ENCODE measurements around the gene TMEM143. TPM values are rescaled to one million over a fixed set of nuclear protein-coding genes. Genes with fewer than 3 reads are reported as not detected.

TMEM143 gene
- total RNA-seq = 3.8 and 4.6 TPM in 2 replicates

DNA sequence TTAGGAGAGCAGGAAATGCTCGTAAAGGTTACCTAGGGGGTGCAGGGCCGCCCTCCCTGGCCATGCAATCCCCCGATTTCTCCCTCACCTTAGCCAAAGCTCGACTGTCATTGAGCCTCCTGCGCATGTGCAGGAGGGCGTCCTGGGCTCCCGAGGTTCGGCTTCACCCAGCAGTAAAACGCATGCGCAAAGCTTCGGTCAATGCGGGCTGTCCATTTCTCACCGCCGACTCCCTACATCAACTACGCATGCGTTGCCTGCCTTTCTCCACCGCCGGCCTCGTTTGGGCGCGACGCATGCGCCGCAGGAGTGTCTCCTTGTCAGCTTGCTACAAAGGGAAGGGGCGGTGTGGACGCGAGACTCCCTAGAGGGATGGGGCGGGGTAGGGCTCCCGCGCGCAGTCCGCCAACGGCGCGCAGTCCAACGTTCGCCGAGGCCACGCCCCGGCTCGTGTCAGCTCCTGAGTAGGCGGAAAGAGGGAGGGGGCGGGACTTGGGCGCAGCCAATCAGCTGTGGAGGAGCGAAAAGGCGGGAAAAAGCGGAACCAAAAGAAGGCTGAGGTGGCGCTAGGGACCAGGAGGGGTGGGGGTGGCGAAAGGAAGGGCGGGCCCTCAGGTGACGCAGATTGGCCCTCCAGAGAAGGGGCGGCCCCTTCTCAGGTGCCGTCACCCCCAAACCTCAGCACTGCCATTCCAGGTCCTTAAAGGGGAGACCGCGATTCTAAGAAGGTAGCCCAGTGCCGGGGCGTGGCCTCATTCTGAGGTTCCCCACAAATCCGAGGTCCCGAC, at the start of gene TMEM143, which contains the start of gene SYNGR4:
TSS of gene TMEM143 (minus strand) at position 131 of the 788 bp plus-strand sequence. CDS start at position 111, 20 bp downstream.
TSS of gene SYNGR4 (plus strand) at position 558 of the 788 bp plus-strand sequence. CDS start 1,476 bp downstream, outside the sequence.

DNA sequence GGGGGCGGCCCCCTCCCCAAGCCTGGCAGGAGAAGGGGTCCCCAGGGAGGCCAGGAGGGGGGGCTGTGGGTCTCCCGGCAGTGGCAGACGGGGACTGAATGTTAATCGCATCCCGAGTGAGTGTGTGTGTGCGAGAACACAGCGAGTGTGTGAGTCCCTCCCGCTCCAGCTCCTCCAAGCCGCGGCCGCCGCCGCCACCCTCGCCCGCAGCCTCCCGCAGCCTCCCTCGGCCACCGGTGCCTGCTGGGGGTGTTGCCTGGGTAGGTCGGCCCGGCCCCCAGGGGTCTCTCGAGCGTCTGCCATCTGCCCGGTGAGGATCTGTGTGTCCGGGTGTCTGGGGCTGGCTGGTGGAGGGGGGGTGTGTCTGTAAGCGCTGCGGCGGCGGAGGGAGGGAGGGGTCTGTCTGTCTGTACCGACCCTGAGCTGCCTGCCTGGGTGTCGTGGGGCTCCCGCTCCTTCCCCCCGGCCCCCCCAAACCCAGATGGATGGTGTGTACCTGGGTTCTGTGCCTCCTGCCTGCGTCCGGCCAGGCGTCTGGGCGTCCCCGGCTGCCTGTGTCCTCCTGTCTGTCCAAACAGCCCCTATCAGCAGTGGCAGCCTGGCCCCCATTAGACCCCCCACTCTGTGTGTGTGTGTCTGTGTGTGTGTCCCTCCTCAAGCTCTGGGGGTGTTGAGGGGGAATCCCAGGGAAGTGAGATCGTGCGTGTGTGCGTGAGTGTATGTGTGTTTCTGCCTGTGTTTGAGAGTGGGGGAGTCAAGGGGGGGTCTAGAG, 30.0 kb upstream of the TMEM143 start, which contains the start of gene GRIN2D:
TSS of gene GRIN2D (plus strand) at position 110 of the 772 bp plus-strand sequence. CDS start 4,725 bp downstream, outside the sequence.

DNA sequence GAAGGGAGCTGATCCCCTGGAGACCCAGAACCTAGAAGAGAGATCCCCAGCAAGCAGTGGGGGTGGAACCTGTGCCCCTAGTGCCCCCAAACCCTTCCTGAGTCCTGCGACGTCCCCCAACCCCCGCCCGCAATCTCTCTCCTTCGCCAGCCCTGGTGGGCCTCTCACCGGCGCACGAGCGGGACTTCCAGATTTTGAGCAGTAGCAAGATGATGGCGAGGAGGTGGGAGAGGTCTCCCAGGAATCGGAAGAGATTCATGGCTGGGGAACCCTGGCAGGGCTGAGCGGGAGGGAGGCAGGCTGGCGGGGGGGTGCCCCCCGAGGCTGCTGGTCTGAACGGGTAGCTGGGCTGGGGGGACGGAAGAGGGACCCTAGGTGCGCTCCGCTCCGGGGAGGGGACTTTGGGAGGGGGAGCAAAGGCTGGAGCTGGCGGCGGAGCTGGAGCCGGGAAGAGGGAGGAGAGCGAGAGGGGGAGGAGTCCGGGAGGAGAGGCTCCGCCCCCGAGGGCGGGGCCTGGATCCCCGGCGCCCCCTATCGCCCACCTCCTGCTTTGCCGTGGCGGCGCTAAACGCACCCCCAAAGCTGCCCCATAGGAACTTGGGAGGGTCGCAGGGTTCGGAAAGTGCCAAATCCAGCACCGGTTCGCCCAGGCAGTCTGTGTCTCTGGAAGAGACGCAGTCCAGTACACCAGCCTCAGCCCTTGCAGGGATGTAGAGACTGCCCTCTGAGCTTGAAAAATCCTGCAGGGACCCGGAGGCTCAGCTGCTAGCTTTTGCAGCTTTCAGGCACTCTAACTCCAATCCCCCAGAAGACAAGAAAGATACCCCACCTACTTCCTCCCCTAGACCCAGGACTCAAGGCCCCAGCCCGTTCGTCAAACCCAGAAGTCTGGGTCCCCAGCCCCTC, 27.6 kb upstream of the TMEM143 start, which contains the start of gene KDELR1:
TSS of gene KDELR1 (minus strand) at position 452 of the 906 bp plus-strand sequence. CDS start at position 259, 193 bp downstream.

DNA sequence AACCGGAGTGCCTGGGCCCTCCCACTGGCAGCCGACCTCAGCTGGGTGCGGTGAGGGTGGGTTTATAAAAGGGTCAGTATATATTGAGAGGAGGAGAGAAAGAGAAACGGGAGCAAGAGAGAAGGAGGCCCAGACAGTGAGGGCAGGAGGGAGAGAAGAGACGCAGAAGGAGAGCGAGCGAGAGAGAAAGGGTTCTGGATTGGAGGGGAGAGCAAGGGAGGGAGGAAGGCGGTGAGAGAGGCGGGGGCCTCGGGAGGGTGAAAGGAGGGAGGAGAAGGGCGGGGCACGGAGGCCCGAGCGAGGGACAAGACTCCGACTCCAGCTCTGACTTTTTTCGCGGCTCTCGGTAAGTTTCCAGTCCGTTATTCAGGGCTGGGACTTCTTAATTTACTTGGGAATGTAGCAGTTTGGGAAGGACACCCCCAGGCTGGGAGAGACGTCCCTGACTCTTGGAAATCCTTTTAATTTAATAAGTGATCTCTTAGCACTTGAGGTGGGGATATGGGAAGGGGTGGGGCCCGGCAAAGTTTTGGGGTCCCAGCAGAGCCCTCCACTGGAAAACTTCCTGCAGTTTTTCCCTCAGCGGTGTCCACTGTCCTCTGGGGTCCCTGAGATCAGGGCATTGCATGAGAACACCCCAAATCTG, 38.4 kb downstream of the TMEM143 start, which contains the start of gene EMP3:
TSS of gene EMP3 (plus strand) at position 288 of the 646 bp plus-strand sequence. CDS start 1,293 bp downstream, outside the sequence.

Other genes starting within 250 kb of the TMEM143 start
- gene LIG1, start 193.6 kb downstream of the TMEM143 start, total RNA-seq = 40.5 and 55.9 TPM in 2 replicates
- 1.9 and 3.3 TPM in 2 replicates for gene ZSWIM9, start 193.3 kb downstream of the TMEM143 start, total RNA-seq
- 122 and 140 TPM in 2 replicates for gene CARD8, start 108.0 kb downstream of the TMEM143 start, total RNA-seq
- gene ZNF114, start 93.9 kb downstream of the TMEM143 start, total RNA-seq = 1.6 and 2.3 TPM in 2 replicates
- 31.4 and 38.9 TPM in 2 replicates for gene EMP3, start 38.4 kb downstream of the TMEM143 start, total RNA-seq
- gene SYNGR4, start 427 bp upstream of the TMEM143 start, total RNA-seq = not detected in 2 replicates
- gene KDELR1, start 27.6 kb upstream of the TMEM143 start, total RNA-seq = 104 and 127 TPM in 2 replicates
- gene GRIN2D, start 29.7 kb upstream of the TMEM143 start, total RNA-seq = 0.48 and 0.98 TPM in 2 replicates
- 43.8 and 59.7 TPM in 2 replicates for gene GRWD1, start 82.0 kb upstream of the TMEM143 start, total RNA-seq
- gene KCNJ14, start 91.6 kb upstream of the TMEM143 start, total RNA-seq = 0.33 and 0.76 TPM in 2 replicates
- 87.2 and 90.8 TPM in 2 replicates for gene CYTH2, start 105.4 kb upstream of the TMEM143 start, total RNA-seq
- under 0.01 and 0.10 TPM in 2 replicates for gene LMTK3, start 147.9 kb upstream of the TMEM143 start, total RNA-seq
- not detected in 2 replicates for gene SULT2B1, start 188.2 kb upstream of the TMEM143 start, total RNA-seq
- gene SPACA4, start 242.8 kb upstream of the TMEM143 start, total RNA-seq = not detected in 2 replicates

Measured in vein endothelial cell (primary cell).